OCI-LY3 (cell line): ENCODE data around the gene FAM13C.

Source experiments
- CTCF ChIP-seq: fragments of 200-600, 300-600 bp; sonication (generic); IDR thresholded peaks from 2 replicates; pipeline ENCODE4 v1.5.1; 2014; ENCODE audit warnings: antibody characterized with exemption, low read length, low read depth
- EZH2phosphoT487 ChIP-seq: fragments of 200-600 bp; shearing (Covaris generic); IDR thresholded peaks from 2 replicates; pipeline ENCODE4 v1.6.1; 2018; ENCODE audit warnings: antibody characterized with exemption, mixed run types, low read depth

GRCh38 chr10:59214160-59214559 lies 148.2 kb downstream of the FAM13C start:
- TF ChIP-seq EZH2phosphoT487 (no peak), CTCF (no peak)
